HCT116 (cell line): ENCODE measurements around the gene DEPDC1B. TPM values are rescaled to one million over a fixed set of nuclear protein-coding genes. Genes with fewer than 3 reads are reported as not detected.

Experiments
- ATAC-seq: fragments of 200-7000 bp; cut with Tn5 transposase; 2 replicates; pipeline ENCODE4 v1.9.1; 2020; ENCODE audit warnings: mild to moderate bottlenecking, moderate library complexity
- BruUV-seq: library from RNA; stranded (reverse); fragments of 400-500 nt; replicated peaks from 2 replicates; lab custom pipeline; 2021; lab: Mats Ljungman, UMichigan
- CTCF ChIA-PET: fragments of 300-600 bp; sonication (Branson Sonifier 250); formaldehyde crosslinking; loops from one replicate; lab custom pipeline; 2021; ENCODE audit warnings: antibody characterized with exemption; lab: Charles Lee
- POLR2A ChIA-PET: fragments of 300-600, 350-600 bp; sonication (Branson Sonifier 250); formaldehyde crosslinking; loops from one replicate; lab custom pipeline; 2021; ENCODE audit warnings: antibody characterized with exemption; lab: Charles Lee
- RAD21 ChIA-PET, 2 experiments: fragments of 300-600 bp; sonication (Branson Sonifier 250); formaldehyde crosslinking; loops; one replicate each; lab custom pipeline; 2023; ENCODE audit warnings: low total read pairs in 2 of 2; ENCODE audit not compliant: uncharacterized antibody in 2 of 2, unreplicated experiment in 2 of 2, low non-redundant PET in 1 of 2; lab: Charles Lee
- DNase-seq: peaks from one replicate; pipeline ENCODE4 v3.0.0-alpha.2; 2010; ENCODE audit warnings: low read depth, low spot score
- H2AFZ ChIP-seq: fragments of 200-600 bp; shearing (Covaris generic), sonication (generic); 2 replicates; pipeline ENCODE4 v1.6.1; 2017; ENCODE audit warnings: low read depth, mixed run types, mixed read lengths, antibody characterized with exemption, low read length; ENCODE audit not compliant: poor library complexity, severe bottlenecking
- H3K27ac ChIP-seq: 2 replicates; pipeline ENCODE4 v1.5.1; 2012; ENCODE audit warnings: low read depth, low read length
- H3K27me3 ChIP-seq: fragments of 200-600 bp; sonication (generic); 2 replicates; pipeline ENCODE4 v1.6.1; 2016; ENCODE audit warnings: mixed run types, low read length, mixed read lengths; ENCODE audit not compliant: insufficient read depth
- H3K36me3 ChIP-seq, 2 experiments: fragments of 200-500 bp in 1 of 2; fragments of 200-600 bp in 1 of 2; sonication (Bioruptor generic) in 1 of 2; sonication (generic) in 1 of 2; 2 replicates each; pipeline versions ENCODE4 v1.5.1 to v1.6.1; 2014 to 2016; ENCODE audit warnings: low read length in 2 of 2, inconsistent platforms in 1 of 2, mixed read lengths in 1 of 2, mixed run types in 1 of 2; ENCODE audit not compliant: insufficient read depth in 2 of 2, control insufficient read depth in 1 of 2
- H3K4me1 ChIP-seq, 2 experiments: fragments of 200-600 bp in 1 of 2; sonication (generic) in 1 of 2; 2 replicates each; pipeline versions ENCODE4 v1.5.1 to v1.6.1; 2012 to 2017; ENCODE audit warnings: low read length in 2 of 2, inconsistent platforms in 1 of 2, mild to moderate bottlenecking in 1 of 2, mixed read lengths in 1 of 2, mixed run types in 1 of 2, moderate library complexity in 1 of 2; ENCODE audit not compliant: insufficient read depth in 2 of 2, control insufficient read depth in 1 of 2
- H3K4me2 ChIP-seq: fragments of 200-600 bp; sonication (generic); 2 replicates; pipeline ENCODE4 v1.6.1; 2017; ENCODE audit warnings: mixed run types, low read length, mixed read lengths
- H3K4me3 ChIP-seq, 2 experiments: fragments of 200-600 bp in 1 of 2; sonication (generic) in 1 of 2; replicated peaks in 1 of 2; 2 replicates each; pipeline ENCODE4 v1.5.1; 2011 to 2016; ENCODE audit warnings: low read length in 2 of 2, control low read depth in 1 of 2, low read depth in 1 of 2, mild to moderate bottlenecking in 1 of 2, mixed read lengths in 1 of 2, mixed run types in 1 of 2
- H3K79me2 ChIP-seq: fragments of 200-600 bp; sonication (generic); 2 replicates; pipeline ENCODE4 v1.6.1; 2017; ENCODE audit warnings: mild to moderate bottlenecking, mixed run types, low read length, moderate library complexity, mixed read lengths; ENCODE audit not compliant: insufficient read depth
- H3K9ac ChIP-seq: fragments of 200-600 bp; sonication (generic); 2 replicates; pipeline ENCODE4 v1.6.1; 2016; ENCODE audit warnings: low read length, mixed read lengths
- H3K9me2 ChIP-seq: fragments of 200-600 bp; sonication (generic), shearing (Covaris generic); 2 replicates; pipeline ENCODE4 v1.6.1; 2017; ENCODE audit warnings: mixed run types, mild to moderate bottlenecking, moderate library complexity; ENCODE audit not compliant: insufficient read depth
- H3K9me3 ChIP-seq, 2 experiments: fragments of 200-500 bp in 1 of 2; fragments of 200-600 bp in 1 of 2; sonication (Bioruptor generic) in 1 of 2; sonication (generic) in 1 of 2; 2 replicates each; pipeline ENCODE4 v1.6.1; 2014 to 2017; ENCODE audit warnings: low read length in 2 of 2, mixed read lengths in 2 of 2, inconsistent platforms in 1 of 2, low read depth in 1 of 2, mild to moderate bottlenecking in 1 of 2, mixed run types in 1 of 2, moderate library complexity in 1 of 2; ENCODE audit not compliant: control insufficient read depth in 1 of 2, insufficient read depth in 1 of 2
- H4K20me1 ChIP-seq: fragments of 200-600 bp; sonication (generic), shearing (Covaris generic); 2 replicates; pipeline ENCODE4 v1.6.1; 2017; ENCODE audit warnings: mixed run types, mild to moderate bottlenecking, moderate library complexity; ENCODE audit not compliant: insufficient read depth
- ATF3 ChIP-seq: IDR thresholded peaks from 2 replicates; pipeline ENCODE4 v1.6.1; 2012
- CBX3 ChIP-seq: IDR thresholded peaks from 2 replicates; pipeline ENCODE4 v1.6.1; 2012; ENCODE audit warnings: low read depth
- CEBPB ChIP-seq: IDR thresholded peaks from 2 replicates; pipeline ENCODE4 v1.6.1; 2012; ENCODE audit warnings: low read depth
- CTCF ChIP-seq, 3 experiments: fragments of 200-600 bp in 1 of 3; sonication (generic) in 1 of 3; IDR thresholded peaks in 2 of 3; conservative IDR thresholded peaks in 1 of 3; 2 replicates each; pipeline ENCODE4 v1.5.1; 2012 to 2017; ENCODE audit warnings: low read depth in 2 of 3, low read length in 2 of 3, antibody characterized with exemption in 1 of 3, borderline replicate concordance in 1 of 3, control low read depth in 1 of 3, mild to moderate bottlenecking in 1 of 3, mixed read lengths in 1 of 3, mixed run types in 1 of 3, moderate library complexity in 1 of 3; ENCODE audit not compliant: insufficient read depth in 1 of 3
- ELF1 ChIP-seq: IDR thresholded peaks from 2 replicates; pipeline ENCODE4 v1.6.1; 2012; ENCODE audit warnings: low read depth, borderline replicate concordance
- EZH2phosphoT487 ChIP-seq: fragments of 200-600 bp; IDR thresholded peaks from 2 replicates; pipeline ENCODE4 v1.6.1; 2018; ENCODE audit warnings: antibody characterized with exemption, borderline replicate concordance
- FOSL1 ChIP-seq: IDR thresholded peaks from 2 replicates; pipeline ENCODE4 v1.6.1; 2012; ENCODE audit warnings: low read depth
- JUND ChIP-seq: IDR thresholded peaks from 2 replicates; pipeline ENCODE4 v1.6.1; 2012
- MAX ChIP-seq: IDR thresholded peaks from 2 replicates; pipeline ENCODE4 v1.6.1; 2012
- POLR2A ChIP-seq: IDR thresholded peaks from 2 replicates; pipeline ENCODE4 v1.7.0; 2011; ENCODE audit warnings: borderline replicate concordance; ENCODE audit not compliant: insufficient read depth, insufficient read length; ENCODE audit errors: extremely low read depth
- POLR2AphosphoS5 ChIP-seq: IDR thresholded peaks from 2 replicates; pipeline ENCODE4 v1.6.1; 2011; ENCODE audit warnings: mild to moderate bottlenecking, low read depth, low read length, moderate library complexity
- RAD21 ChIP-seq: IDR thresholded peaks from 2 replicates; pipeline ENCODE4 v1.6.1; 2012; ENCODE audit warnings: low read depth, mild to moderate bottlenecking
- REST ChIP-seq: IDR thresholded peaks from 2 replicates; pipeline ENCODE4 v1.6.1; 2012; ENCODE audit warnings: low read depth
- SIN3A ChIP-seq: IDR thresholded peaks from 2 replicates; pipeline ENCODE4 v1.6.1; 2012; ENCODE audit warnings: low read depth
- SP1 ChIP-seq: IDR thresholded peaks from 2 replicates; pipeline ENCODE4 v1.6.1; 2012; ENCODE audit warnings: low read depth
- SRF ChIP-seq: IDR thresholded peaks from 2 replicates; pipeline ENCODE4 v1.6.1; 2012; ENCODE audit warnings: low read depth
- TCF7L2 ChIP-seq: IDR thresholded peaks from 2 replicates; pipeline ENCODE4 v1.7.0; 2011; ENCODE audit warnings: borderline replicate concordance, inconsistent platforms; ENCODE audit not compliant: insufficient read depth, insufficient read length; ENCODE audit errors: extremely low read depth
- YY1 ChIP-seq: IDR thresholded peaks from 2 replicates; pipeline ENCODE4 v1.6.1; 2011; ENCODE audit warnings: low read length, low read depth, moderate library complexity, mild to moderate bottlenecking; ENCODE audit not compliant: insufficient replicate concordance; ENCODE audit errors: extremely low read depth
- ZBTB33 ChIP-seq: IDR thresholded peaks from 2 replicates; pipeline ENCODE4 v1.6.1; 2011; ENCODE audit warnings: mild to moderate bottlenecking, low read length, moderate library complexity; ENCODE audit not compliant: insufficient replicate concordance; ENCODE audit errors: extremely low read depth
- ZNF274 ChIP-seq: fragments of 200-500 bp; sonication (Bioruptor generic); IDR thresholded peaks from 2 replicates; pipeline ENCODE4 v1.6.1; 2014; ENCODE audit warnings: mild to moderate bottlenecking, low read depth, low read length, inconsistent platforms
- intact Hi-C: fragments of 100-400 bp; cut with micrococcal nuclease; formaldehyde crosslinking; loops from 2 replicates; pipeline ENCODE4 v1.10.0; 2022
- total RNA-seq: library from RNA; stranded (reverse); gene quantifications from one replicate; pipeline ENCODE4 v1.2.1, GENCODE V29; 2021; ENCODE audit not compliant: unreplicated experiment

Gene DEPDC1B
- total RNA-seq, 1 experiment from 2014 or later, result 39.7 TPM

GRCh38 chr5:60549841-60550240, 150.1 kb downstream of the DEPDC1B start:
- Histone ChIP-seq H3K27ac (no peak overlapping the region), H3K4me3 (no peak overlapping the region), H3K27me3 (peaks cover 9% of the 10 kb centered on the region; the same call in 1 of the 2 replicates)

More at GRCh38 chr5:60549841-60550240, 150.1 kb downstream of the DEPDC1B start:
- Histone ChIP-seq H3K9me3 (no peaks in the 10 kb centered on the region), H3K79me2 (no peaks in the 10 kb centered on the region), H3K4me2 (no peak overlapping the region), H4K20me1 (no peaks in the 10 kb centered on the region), H3K9me2 (no peaks in the 10 kb centered on the region), H3K36me3 (no peaks in the 10 kb centered on the region), H3K4me1 (no peaks in the 10 kb centered on the region), H3K9ac (no peak overlapping the region), H2AFZ (no peak overlapping the region)
- DNase-seq, result no peak
- no TSS peak for BruUV-seq
- ChIA-PET POLR2A (no interaction called here), CTCF (no interaction called here), RAD21 (no interaction called here)
- intact Hi-C loops, result no loop called here
- TF ChIP-seq CEBPB (no peak), RAD21 (no peak), TCF7L2 (no peak), SRF (no peak), POLR2A (no peak), SP1 (no peak), SIN3A (no peak), CTCF (IDR thresholded peaks at IDR 0.05 in 2 of 3, conservative IDR thresholded peaks at IDR 0.05 in 1 of 3; ENCODE audit: borderline replicate concordance in 1 of 3, insufficient read depth in 1 of 3, low read depth in 2 of 3, low read length in 2 of 3) (no peak), EZH2phosphoT487 (no peak), CBX3 (no peak), ATF3 (no peak), ELF1 (no peak), ZNF274 (no peak), YY1 (no peak), REST (no peak), MAX (no peak), FOSL1 (no peak), JUND (no peak), POLR2AphosphoS5 (no peak), ZBTB33 (no peak)
- ATAC-seq, result no peak
